H9 (cell line): Measurements from ENCODE around the gene ARID3A. TPM values are rescaled to one million over a fixed set of nuclear protein-coding genes. Genes with fewer than 3 reads are reported as not detected.
A peak's percentile ranks its signal among the peaks of the same experiment; 100 is the strongest.

ENCODE experiments used
- DNase-seq: peaks from one replicate; pipeline ENCODE4 v3.0.0-alpha.2; 2017
- H2AFZ ChIP-seq: one replicate; pipeline ENCODE4 v1.6.1; 2013; ENCODE audit warnings: mild to moderate bottlenecking, low read length, control low read depth, moderate library complexity
- H2AK5ac ChIP-seq: 2 replicates; pipeline ENCODE4 v1.6.1; 2013; ENCODE audit warnings: low read length, control low read depth, mixed read lengths; ENCODE audit not compliant: insufficient read length
- H2BK120ac ChIP-seq: one replicate; pipeline ENCODE4 v1.6.1; 2013; ENCODE audit warnings: low read depth, mild to moderate bottlenecking, low read length, control low read depth, inconsistent platforms; ENCODE audit not compliant: poor library complexity, severe bottlenecking
- H2BK12ac ChIP-seq: 2 replicates; pipeline ENCODE4 v1.6.1; 2013; ENCODE audit warnings: low read length, control low read depth, mixed read lengths, low read depth; ENCODE audit not compliant: insufficient read length
- H2BK15ac ChIP-seq: 2 replicates; pipeline ENCODE4 v1.6.1; 2013; ENCODE audit warnings: low read depth, low read length, control low read depth
- H2BK20ac ChIP-seq: one replicate; pipeline ENCODE4 v1.6.1; 2013; ENCODE audit warnings: low read depth, mild to moderate bottlenecking, low read length, control low read depth, inconsistent platforms; ENCODE audit not compliant: poor library complexity, severe bottlenecking
- H2BK5ac ChIP-seq: 2 replicates; pipeline ENCODE4 v1.6.1; 2013; ENCODE audit warnings: low read length, control low read depth, mixed read lengths; ENCODE audit not compliant: insufficient read length
- H3K14ac ChIP-seq: 2 replicates; pipeline ENCODE4 v1.6.1; 2013; ENCODE audit warnings: low read length, control low read depth; ENCODE audit not compliant: insufficient read depth
- H3K18ac ChIP-seq: 2 replicates; pipeline ENCODE4 v1.6.1; 2013; ENCODE audit warnings: low read depth, mild to moderate bottlenecking, mixed read lengths, low read length, control low read depth; ENCODE audit not compliant: insufficient read length
- H3K23ac ChIP-seq: 2 replicates; pipeline ENCODE4 v1.6.1; 2013; ENCODE audit warnings: low read length, control low read depth, mixed read lengths, low read depth; ENCODE audit not compliant: insufficient read length
- H3K23me2 ChIP-seq: 2 replicates; pipeline ENCODE4 v1.6.1; 2013; ENCODE audit warnings: low read depth, mild to moderate bottlenecking, mixed read lengths, low read length, control low read depth; ENCODE audit not compliant: insufficient read length, poor library complexity, severe bottlenecking
- H3K27ac ChIP-seq: 2 replicates; pipeline ENCODE4 v1.5.1; 2013; ENCODE audit warnings: low read length, control low read depth, mixed read lengths, low read depth; ENCODE audit not compliant: insufficient read length
- H3K27me3 ChIP-seq: 2 replicates; pipeline ENCODE4 v1.6.1; 2013; ENCODE audit warnings: low read length, control low read depth, inconsistent platforms; ENCODE audit not compliant: insufficient read depth
- H3K4ac ChIP-seq: 2 replicates; pipeline ENCODE4 v1.6.1; 2013; ENCODE audit warnings: low read depth, mild to moderate bottlenecking, control low read depth, inconsistent platforms, low read length, moderate library complexity
- H3K4me1 ChIP-seq: 2 replicates; pipeline ENCODE4 v1.6.1; 2013; ENCODE audit warnings: low read length, control low read depth, inconsistent platforms; ENCODE audit not compliant: insufficient read depth
- H3K4me2 ChIP-seq: 2 replicates; pipeline ENCODE4 v1.6.1; 2013; ENCODE audit warnings: low read length, control low read depth, mixed read lengths; ENCODE audit not compliant: insufficient read length, insufficient read depth
- H3K56ac ChIP-seq: 2 replicates; pipeline ENCODE4 v1.6.1; 2013; ENCODE audit warnings: low read depth, mild to moderate bottlenecking, mixed read lengths, low read length, control low read depth; ENCODE audit not compliant: insufficient read length
- H3K79me1 ChIP-seq: 2 replicates; pipeline ENCODE4 v1.6.1; 2013; ENCODE audit warnings: low read depth, mild to moderate bottlenecking, moderate library complexity, low read length, control low read depth, inconsistent platforms; ENCODE audit not compliant: insufficient read depth, poor library complexity, severe bottlenecking
- H3K79me2 ChIP-seq: 2 replicates; pipeline ENCODE4 v1.6.1; 2013; ENCODE audit warnings: low read length, control low read depth, inconsistent platforms; ENCODE audit not compliant: insufficient read depth
- H3K9ac ChIP-seq: 2 replicates; pipeline ENCODE4 v1.6.1; 2013; ENCODE audit warnings: low read length, control low read depth, mixed read lengths; ENCODE audit not compliant: insufficient read length; ENCODE audit errors: extremely low read depth
- H3K9me3 ChIP-seq: one replicate; pipeline ENCODE4 v1.6.1; 2013; ENCODE audit warnings: low read depth, low read length, inconsistent platforms; ENCODE audit not compliant: control insufficient read depth
- H3T11ph ChIP-seq: one replicate; pipeline ENCODE4 v1.6.1; 2013; ENCODE audit warnings: mild to moderate bottlenecking, low read length, control low read depth, inconsistent platforms
- H4K20me1 ChIP-seq: one replicate; pipeline ENCODE4 v1.6.1; 2013; ENCODE audit not compliant: control insufficient read depth, insufficient read length, insufficient read depth
- H4K5ac ChIP-seq: 2 replicates; pipeline ENCODE4 v1.6.1; 2013; ENCODE audit warnings: low read depth, mild to moderate bottlenecking, mixed read lengths, low read length, control low read depth; ENCODE audit not compliant: insufficient read length
- H4K8ac ChIP-seq: replicated peaks from 2 replicates; pipeline ENCODE4 v1.6.1; 2013; ENCODE audit warnings: low read length, control low read depth, mixed read lengths, low read depth; ENCODE audit not compliant: insufficient read length
- H4K91ac ChIP-seq: 2 replicates; pipeline ENCODE4 v1.6.1; 2013; ENCODE audit warnings: low read depth, mild to moderate bottlenecking, moderate library complexity, mixed read lengths, low read length, control low read depth; ENCODE audit not compliant: insufficient read length
- H3K27ac Mint-ChIP-seq, 3 experiments: 2 replicates in 2 of 3; 3 replicates in 1 of 3; pipeline ENCODE4 v1.8.0; 2020 to 2021; ENCODE audit warnings: mixed read lengths in 3 of 3, mild to moderate bottlenecking in 1 of 3, moderate library complexity in 1 of 3
- H3K27me3 Mint-ChIP-seq: 2 replicates; pipeline ENCODE4 v1.8.0; 2021; ENCODE audit warnings: low read depth, mild to moderate bottlenecking, moderate library complexity, mixed read lengths
- H3K36me3 Mint-ChIP-seq, 3 experiments: 2 replicates in 2 of 3; 3 replicates in 1 of 3; pipeline ENCODE4 v1.8.0; 2020 to 2021; ENCODE audit warnings: low read depth in 3 of 3, mixed read lengths in 3 of 3; ENCODE audit not compliant: insufficient read depth in 1 of 3
- H3K4me1 Mint-ChIP-seq, 2 experiments: 2 replicates each; pipeline ENCODE4 v1.8.0; 2020; ENCODE audit warnings: mixed read lengths in 2 of 2
- H3K4me3 Mint-ChIP-seq, 2 experiments: 2 replicates in 1 of 2; 3 replicates in 1 of 2; pipeline ENCODE4 v1.8.0; 2020 to 2021; ENCODE audit warnings: mild to moderate bottlenecking in 2 of 2, mixed read lengths in 2 of 2, moderate library complexity in 1 of 2
- H3K9me3 Mint-ChIP-seq, 2 experiments: 2 replicates in 1 of 2; 3 replicates in 1 of 2; pipeline ENCODE4 v1.8.0; 2020; ENCODE audit warnings: mild to moderate bottlenecking in 2 of 2, mixed read lengths in 2 of 2, moderate library complexity in 1 of 2
- CTCF ChIP-seq: fragments of 200-600 bp; sonication (generic); conservative IDR thresholded peaks from 3 replicates; pipeline ENCODE4 v1.8.0; 2021; ENCODE audit warnings: antibody characterized with exemption, mild to moderate bottlenecking
- WGBS: extraction: QIAGEN DNeasy Blood & Tissue Kit; methylation state at CpG from one replicate; pipeline ENCODE4 v1.1.7; 2013; ENCODE audit warnings: missing lambda C conversion rate, low lambda C conversion rate, mixed read lengths; ENCODE audit not compliant: insufficient read length; ENCODE audit errors: extremely low coverage; 5-methylcytosine and 5-hydroxymethylcytosine counted together
- total RNA-seq: library from RNA; stranded (reverse); gene quantifications from 2 replicates; pipeline ENCODE4 v1.2.1, GENCODE V29; 2021

ARID3A gene
- total RNA-seq, 1 experiment from 2014 or later: 98.3 TPM

- Histone ChIP-seq H3K23me2 (no peaks in the 10 kb centered on the region), H4K91ac (no peak overlapping the region), H3K9ac (no peak overlapping the region), H2BK20ac (no peak overlapping the region), H3K79me1 (no peaks in the 10 kb centered on the region), H2BK120ac (no peak overlapping the region), H3K9me3 (no peaks in the 10 kb centered on the region), H3T11ph (no peak overlapping the region), H2BK12ac (no peak overlapping the region), H2BK5ac (no peak overlapping the region), H2AFZ (no peak overlapping the region), H3K79me2 (no peaks in the 10 kb centered on the region), H3K14ac (no peak overlapping the region), H4K20me1 (no peaks in the 10 kb centered on the region), H3K27ac (no peak overlapping the region), H2BK15ac (no peak overlapping the region), H3K27me3 (no peaks in the 10 kb centered on the region), H4K8ac (no peak overlapping the region), H2AK5ac (no peak overlapping the region), H3K4me2 (no peak overlapping the region), H4K5ac (no peak overlapping the region), H3K56ac (no peak overlapping the region), H3K18ac (no peak overlapping the region), H3K4me1 (no peaks in the 10 kb centered on the region), H3K4ac (no peak overlapping the region), H3K23ac (no peak overlapping the region)
- H3K9me3 Mint-ChIP-seq: peaks cover 2 to 10% of the 10 kb centered on the region in 2 experiments; a peak in 4 of 5 replicates
- no peaks in the 10 kb centered on the region for H3K27me3 Mint-ChIP-seq
- peak overlapping the region in 2 of 3 experiments; percentile 34 to 75; a peak in 2 of 7 replicates for H3K27ac Mint-ChIP-seq
- H3K4me1 Mint-ChIP-seq: peaks cover 4 to 27% of the 10 kb centered on the region in 2 experiments
- no CpG with 5 or more reads among the region's 11 CpGs for WGBS
- no peak for DNase-seq
- peaks cover 37 to 71% (median 58%) of the 10 kb centered on the region in 3 experiments for H3K36me3 Mint-ChIP-seq
- H3K4me3 Mint-ChIP-seq: 0 out of 5 replicates have a peak overlapping the region, but pooled peaks of 1 of the 2 experiments have one; percentile 17
- TF ChIP-seq CTCF: no peak
These were observed 37.7 kb downstream of the ARID3A start for GRCh38 chr19:963486-963951.
